Dedifferentiated amniotic fluid mesenchymal stem cell (primary cell): ENCODE data around the gene THBD.

Source experiments
- DNase-seq: peaks from one replicate; pipeline ENCODE4 v3.0.0-alpha.2; 2016; ENCODE audit errors: extremely low spot score

Gene THBD

DNA sequence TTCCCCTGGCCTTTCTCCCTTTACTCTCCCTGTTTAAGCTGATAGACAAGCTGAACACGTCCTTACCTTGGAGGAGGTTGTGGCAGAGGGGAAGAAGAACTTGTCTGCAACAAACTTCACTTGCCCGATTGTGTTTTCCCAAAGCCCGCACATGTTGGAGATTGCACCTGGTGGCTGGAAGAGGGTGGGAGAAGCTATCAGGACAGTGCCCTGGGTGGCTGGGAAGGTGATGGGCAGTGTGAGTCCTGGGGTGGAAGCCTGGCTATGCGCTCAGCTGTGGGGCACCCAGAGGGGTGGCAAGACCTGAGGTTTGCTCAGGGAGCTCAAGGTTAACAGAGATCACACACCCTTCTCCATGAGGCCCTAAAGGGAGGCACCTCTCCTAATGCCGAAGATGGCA is 39.4 kb downstream of the THBD start:
- DNase-seq: no peak

DNA sequence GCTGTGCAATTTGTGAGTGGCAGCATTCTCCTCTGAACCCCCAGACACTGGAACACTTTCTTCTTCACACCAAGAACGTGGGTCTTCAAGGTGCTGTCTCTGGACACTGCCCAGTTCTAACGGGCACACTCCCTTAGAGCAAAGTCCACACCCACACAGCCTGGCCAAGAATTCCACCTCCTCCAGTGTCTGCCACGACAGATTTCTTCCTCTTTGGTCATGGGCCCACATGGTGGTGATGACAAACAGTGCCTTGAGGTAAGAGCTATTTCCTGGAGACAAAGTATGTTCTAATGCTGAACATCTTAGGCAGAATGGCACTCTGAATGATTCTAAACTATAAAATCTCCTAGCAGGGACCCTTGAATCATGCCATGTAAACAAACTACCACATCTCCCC is 39.8 kb downstream of the THBD start:
- DNase-seq: no peak

DNA sequence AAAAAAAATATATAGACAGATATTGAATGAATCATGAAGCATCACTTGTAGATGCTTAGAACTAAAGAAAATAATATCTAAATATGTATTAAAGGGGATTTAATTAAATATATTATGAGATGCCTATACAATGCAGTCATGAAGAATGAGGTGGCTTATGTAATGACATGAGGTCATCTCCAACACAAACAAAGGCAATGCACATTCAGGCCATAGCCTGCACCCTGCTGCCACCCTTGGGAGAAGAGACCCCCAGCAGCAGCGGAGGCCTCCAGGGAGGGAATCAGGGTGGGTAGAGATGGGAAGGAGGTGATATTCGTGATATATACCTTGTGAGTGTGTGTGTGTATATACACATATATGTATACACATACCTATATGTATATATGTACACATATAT is 40.8 kb downstream of the THBD start:
- no peak for DNase-seq

DNA sequence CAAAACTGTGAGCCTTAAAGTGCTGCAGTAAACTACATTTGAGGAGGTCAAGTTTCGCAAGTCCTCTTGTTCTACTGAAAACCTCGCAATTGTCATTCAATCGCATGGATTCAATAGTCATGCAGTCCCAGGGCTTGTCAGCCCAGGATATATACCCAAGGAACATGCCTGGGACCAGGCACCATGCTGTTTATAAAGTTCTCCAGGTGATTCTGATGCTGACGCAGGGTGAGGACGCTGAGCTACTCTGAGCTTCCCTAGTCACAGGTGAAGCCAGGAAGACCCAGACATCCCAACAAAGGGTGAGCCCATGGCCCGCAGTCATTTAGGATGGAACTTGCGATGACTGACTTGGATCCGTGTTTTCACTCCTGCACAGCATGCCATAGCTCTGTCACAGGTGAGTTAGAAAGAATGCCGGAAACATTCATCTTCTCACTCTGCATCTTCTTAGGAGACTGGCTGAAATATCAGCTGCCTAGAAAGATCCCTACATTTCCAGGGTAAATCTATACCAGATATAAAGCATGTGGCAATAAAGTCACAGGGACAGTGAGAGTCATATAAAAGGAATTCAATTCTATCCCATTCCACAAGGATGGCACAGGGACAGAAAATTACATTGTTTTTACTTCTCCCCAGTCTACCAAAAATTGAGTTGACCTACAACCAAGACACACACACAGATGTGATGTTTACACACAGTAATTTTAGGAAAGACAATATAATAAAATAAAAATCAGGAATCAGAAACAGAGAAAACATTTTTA is 41.4 kb downstream of the THBD start:
- no peak for DNase-seq

DNA sequence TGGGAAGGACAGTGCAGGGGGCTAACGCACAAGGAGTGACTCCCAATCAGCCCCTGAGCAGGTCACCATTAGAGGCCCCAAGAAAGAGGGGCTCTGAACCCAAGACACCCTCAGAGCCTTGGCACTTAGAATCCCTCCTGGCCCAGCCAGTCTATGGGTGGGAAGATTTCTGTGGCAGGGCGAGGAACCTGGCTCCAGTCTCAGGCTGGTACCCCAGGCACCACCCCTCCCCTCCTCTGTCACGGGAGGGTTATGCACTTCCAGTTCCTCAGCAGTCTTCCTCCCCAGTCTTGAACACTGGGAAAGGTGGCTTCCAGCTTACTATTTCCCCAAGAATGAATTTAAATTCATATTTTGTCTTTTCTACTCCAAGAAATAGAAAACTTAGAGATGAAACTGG is 42.0 kb downstream of the THBD start:
- no peak for DNase-seq

DNA sequence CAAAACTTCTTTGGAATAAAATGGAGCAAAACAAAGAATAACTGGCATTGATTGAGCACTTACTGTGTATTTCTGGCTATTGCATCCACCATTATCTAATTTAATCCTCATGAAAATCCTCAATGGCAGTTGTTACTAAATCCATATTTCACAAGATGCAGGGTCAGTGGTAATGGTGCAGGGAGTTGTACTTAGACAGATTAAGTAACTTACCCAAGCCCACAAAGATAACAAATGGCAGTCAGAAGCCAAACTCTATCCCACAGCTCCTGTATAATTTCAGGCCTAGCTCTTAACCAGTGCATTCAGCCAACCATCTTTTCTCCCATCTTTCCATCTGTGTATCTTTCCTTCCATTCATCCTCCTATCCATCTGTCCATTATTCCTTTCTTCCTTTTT is 43.7 kb downstream of the THBD start:
- no peak for DNase-seq

DNA sequence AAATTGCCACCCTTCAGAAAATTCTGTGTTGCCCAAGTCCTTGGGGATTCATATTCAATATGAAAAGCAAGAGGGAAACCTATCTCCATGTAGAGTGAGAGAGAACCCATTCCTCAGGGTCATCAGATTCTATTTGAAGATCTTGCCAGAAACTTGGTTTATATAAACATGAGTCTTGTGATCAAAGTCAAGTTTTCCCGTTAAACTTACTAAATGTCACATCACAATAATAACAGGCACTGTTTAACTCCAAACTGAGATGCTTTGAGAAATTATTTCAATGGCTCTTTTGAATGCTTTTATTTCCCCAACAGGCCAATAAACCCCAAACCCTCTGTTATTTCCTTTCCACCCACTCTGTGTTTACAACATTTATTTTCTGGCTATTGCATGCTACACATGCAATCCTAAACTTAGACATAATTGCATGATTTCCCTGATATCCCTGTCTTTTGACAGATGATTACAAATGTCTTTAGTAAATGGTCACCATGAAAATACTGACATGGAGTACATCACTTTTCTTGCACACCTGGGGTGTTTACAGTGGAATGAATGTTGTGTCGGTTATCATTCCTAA is 45.5 kb downstream of the THBD start:
- no peak for DNase-seq

DNA sequence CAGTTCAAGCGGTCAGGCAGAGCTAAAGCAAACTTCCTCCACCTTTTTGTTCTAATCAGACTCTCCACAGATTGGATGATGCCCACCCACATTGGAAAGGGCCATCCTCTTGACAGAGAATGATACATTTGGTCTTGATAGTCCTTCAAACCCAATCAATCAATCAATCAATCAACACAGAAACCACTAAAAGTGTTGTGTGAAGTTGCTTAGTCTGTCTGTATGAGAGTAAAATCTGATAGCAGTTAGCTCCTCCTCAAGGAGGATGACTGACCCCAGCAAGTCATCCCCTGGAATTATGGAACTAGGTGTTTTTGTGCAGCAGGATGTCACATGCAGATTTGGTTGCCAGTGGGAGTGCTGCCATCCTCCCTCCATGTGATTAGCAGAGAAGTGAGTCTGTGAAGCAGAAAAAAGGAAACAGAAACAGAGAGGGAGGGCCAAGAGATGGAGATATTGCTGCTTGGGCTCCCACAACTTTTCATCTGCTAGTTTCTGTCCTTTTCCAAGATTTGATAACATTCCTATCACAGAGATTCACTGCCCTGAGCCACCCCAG is 46.3 kb downstream of the THBD start:
- no peak for DNase-seq

DNA sequence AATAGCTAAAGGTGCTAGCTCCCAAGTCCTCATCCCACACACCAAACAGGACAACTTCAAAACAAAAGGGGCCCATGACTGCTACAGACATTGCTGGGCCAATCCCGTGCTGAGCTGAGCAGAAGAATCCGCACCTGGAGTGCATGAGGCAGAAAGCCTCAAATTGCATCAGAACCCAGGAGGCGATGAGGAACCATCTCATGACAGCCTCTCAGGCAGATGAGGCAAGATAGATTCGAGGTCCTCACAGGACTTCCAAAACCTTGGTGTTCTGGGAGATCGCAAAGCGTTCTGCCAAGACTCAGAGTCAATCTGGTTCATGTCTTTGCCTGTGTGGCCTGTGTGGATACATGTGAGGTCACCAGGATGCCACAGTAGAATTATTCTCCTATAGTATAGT is 47.2 kb downstream of the THBD start:
- no peak for DNase-seq

DNA sequence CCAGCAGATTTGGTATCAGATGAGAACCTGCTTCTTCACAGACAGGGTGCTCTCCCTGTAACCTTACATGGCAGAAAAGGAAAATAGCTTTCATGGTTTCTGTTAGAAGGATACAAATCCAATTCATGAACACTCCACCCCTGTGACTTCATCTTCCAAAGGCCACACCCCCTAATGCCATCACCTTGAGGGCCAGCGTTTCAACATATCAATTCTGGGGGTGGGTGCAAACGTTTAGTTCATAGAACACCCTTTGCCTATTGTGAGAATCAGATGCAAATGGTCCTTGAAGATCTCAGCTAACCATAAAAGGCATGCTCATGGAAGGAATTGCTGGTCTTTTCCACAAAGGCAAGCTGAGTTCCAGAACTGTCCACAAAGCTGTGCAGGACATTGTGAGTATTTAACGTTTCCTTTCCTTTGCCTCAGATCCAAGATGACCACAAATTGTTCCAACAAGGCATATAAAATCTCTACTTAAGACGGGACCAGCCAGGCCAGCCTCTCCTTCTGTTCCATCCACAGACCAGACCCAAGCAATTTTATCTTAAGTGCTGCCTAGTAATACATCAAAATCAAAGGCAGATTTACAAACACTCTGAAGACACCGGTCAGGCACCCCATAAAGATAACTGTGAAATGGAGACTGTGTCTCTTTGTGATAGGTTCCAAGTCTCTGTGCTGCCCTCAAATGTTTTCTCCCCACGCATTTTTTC is 49.1 kb downstream of the THBD start:
- no peak for DNase-seq

DNA sequence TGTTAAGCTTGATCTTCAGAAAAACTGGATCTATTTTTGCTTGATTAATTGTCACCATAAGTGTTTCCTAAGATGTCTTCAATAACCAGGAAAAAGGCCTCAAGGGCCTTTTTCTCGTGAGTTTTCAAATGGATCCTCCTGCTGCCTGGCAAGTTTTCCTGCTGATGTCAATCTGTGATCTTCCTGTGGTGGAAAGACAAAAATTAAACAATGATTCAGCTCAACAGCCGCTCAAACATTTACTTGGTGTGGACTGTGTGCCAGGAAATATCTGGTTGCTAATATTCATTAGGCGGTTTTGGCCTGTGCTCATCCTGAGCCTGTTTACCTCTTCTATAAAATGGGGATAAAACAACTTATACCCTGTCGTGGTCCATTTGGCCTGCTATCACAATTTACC is 49.7 kb downstream of the THBD start:
- DNase-seq: no peak

DNA sequence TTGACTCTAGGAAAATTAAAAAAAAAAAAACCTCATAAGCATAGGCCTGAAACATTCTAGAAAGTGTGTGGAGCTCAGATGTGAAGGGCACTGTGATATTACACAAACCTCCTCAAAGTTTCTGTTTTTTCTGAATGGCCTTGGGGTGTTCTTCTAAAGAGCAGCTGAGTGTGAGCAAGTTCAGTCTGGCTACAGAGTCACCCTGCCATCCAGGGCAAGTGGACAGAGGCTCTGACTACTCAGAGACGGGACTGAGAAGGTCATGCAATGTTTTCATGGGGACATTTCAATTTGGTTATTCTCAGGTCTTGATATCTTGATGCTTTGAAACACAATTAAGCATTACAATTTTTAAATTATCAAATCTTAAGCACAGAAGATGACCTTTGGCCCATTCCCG is 51.0 kb downstream of the THBD start:
- DNase-seq: no peak

DNA sequence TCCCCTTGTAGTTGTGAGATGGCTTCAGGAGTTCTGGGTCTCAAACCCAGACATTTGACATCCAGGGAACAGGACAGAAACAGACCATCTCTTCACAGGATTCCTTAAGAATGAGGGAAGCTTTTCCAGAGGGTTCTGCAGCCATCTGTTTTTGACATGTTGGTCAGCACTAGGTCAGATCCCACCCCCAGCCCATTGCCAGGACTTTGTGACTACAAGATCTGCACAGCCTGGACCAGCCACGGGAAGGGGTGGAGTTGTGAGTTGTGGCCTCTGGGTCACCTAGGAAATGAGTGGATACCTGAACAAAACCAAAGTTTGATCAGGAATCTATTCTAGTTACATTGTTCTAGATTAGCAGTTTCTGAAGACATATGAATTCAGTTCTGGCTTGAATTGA is 53.5 kb downstream of the THBD start:
- no peak for DNase-seq
